COLO668 (cell line): Measurements from ENCODE around the gene PARD6G.
"Not testable (repeated sequence)": the region's sequence is repeated elsewhere in the genome, so short reads cannot be mapped to it uniquely, and the experiment has no call there.

ENCODE experiments used
- DNase-seq: peaks from one replicate; lab custom pipeline; 2025; ENCODE audit not compliant: unreplicated experiment; lab: John Stamatoyannopoulos, UW

The PARD6G gene

GRCh38 chr18:80247393-80247841, at the start of gene PARD6G:
PARD6G (minus strand) TSS chr18:80247514; CDS start chr18:80247348, 166 bp downstream.
- peak; percentile 73 for DNase-seq

- DNase-seq: not testable (repeated sequence)
Measured at GRCh38 chr18:80262241-80263033, 15.1 kb upstream of the PARD6G start.

- no peak for DNase-seq
Measured at GRCh38 chr18:80259610-80260009, 12.3 kb upstream of the PARD6G start.

- DNase-seq: no peak
Measured at GRCh38 chr18:80258640-80259039, 11.3 kb upstream of the PARD6G start.

GRCh38 chr18:80257579-80258543, 10.5 kb upstream of the PARD6G start:
- DNase-seq: not testable (repeated sequence)

GRCh38 chr18:80254971-80255500, 7.7 kb upstream of the PARD6G start:
- no peak for DNase-seq

- no peak for DNase-seq
Measured at GRCh38 chr18:80253871-80254492, 6.7 kb upstream of the PARD6G start.

- no peak for DNase-seq
Measured at GRCh38 chr18:80253236-80253635, 5.9 kb upstream of the PARD6G start.

- no peak for DNase-seq
Measured at GRCh38 chr18:80252136-80252535, 4.8 kb upstream of the PARD6G start.

GRCh38 chr18:80251700-80252099, 4.4 kb upstream of the PARD6G start:
- no peak for DNase-seq

- no peak for DNase-seq
Measured at GRCh38 chr18:80250740-80251364, 3.5 kb upstream of the PARD6G start.

GRCh38 chr18:80249217-80250093, 2.1 kb upstream of the PARD6G start:
- no peak for DNase-seq

GRCh38 chr18:80246445-80247392, 595 bp downstream of the PARD6G start:
- peak; percentile 24 for DNase-seq

GRCh38 chr18:80245781-80246444, 1.4 kb downstream of the PARD6G start:
- no peak for DNase-seq

- no peak for DNase-seq
Measured at GRCh38 chr18:80244956-80245730, 2.2 kb downstream of the PARD6G start.

- DNase-seq: no peak
Measured at GRCh38 chr18:80244167-80244566, 3.1 kb downstream of the PARD6G start.

GRCh38 chr18:80243204-80243603, 4.1 kb downstream of the PARD6G start:
- DNase-seq: no peak
